C4-2B (cell line): Measurements from ENCODE around the gene SRSF10.
"Not testable (repeated sequence)": the region's sequence is repeated elsewhere in the genome, so short reads cannot be mapped to it uniquely, and the experiment has no call there.

Experiments
- H3K27ac ChIP-seq: fragments of 450-650 bp; 2 replicates; pipeline ENCODE4 v1.5.1; 2017
- ZFX ChIP-seq: fragments of 450-650 bp; IDR thresholded peaks from 2 replicates; pipeline ENCODE4 v1.6.1; 2017
- TF ChIP-seq, protein P1 (sequence below): fragments of 450-650 bp; conservative IDR thresholded peaks from 2 replicates; pipeline ENCODE4 v1.5.1; 2017; ENCODE audit warnings: mild to moderate bottlenecking

SRSF10 gene

GRCh38 chr1:24018611-24019580 lies 38.8 kb upstream of the SRSF10 start:
- peak overlapping the region; percentile 85 for H3K27ac ChIP-seq
- TF ChIP-seq, protein P1, sequence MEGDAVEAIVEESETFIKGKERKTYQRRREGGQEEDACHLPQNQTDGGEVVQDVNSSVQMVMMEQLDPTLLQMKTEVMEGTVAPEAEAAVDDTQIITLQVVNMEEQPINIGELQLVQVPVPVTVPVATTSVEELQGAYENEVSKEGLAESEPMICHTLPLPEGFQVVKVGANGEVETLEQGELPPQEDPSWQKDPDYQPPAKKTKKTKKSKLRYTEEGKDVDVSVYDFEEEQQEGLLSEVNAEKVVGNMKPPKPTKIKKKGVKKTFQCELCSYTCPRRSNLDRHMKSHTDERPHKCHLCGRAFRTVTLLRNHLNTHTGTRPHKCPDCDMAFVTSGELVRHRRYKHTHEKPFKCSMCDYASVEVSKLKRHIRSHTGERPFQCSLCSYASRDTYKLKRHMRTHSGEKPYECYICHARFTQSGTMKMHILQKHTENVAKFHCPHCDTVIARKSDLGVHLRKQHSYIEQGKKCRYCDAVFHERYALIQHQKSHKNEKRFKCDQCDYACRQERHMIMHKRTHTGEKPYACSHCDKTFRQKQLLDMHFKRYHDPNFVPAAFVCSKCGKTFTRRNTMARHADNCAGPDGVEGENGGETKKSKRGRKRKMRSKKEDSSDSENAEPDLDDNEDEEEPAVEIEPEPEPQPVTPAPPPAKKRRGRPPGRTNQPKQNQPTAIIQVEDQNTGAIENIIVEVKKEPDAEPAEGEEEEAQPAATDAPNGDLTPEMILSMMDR = no peak
- no peak for TF ChIP-seq ZFX

GRCh38 chr1:24015221-24016210 lies 35.4 kb upstream of the SRSF10 start:
- no peak overlapping the region for H3K27ac ChIP-seq
- TF ChIP-seq ZFX = no peak
- TF ChIP-seq, protein P1 = no peak

GRCh38 chr1:24012878-24013277 lies 32.8 kb upstream of the SRSF10 start:
- H3K27ac ChIP-seq = not testable (repeated sequence)

DNA sequence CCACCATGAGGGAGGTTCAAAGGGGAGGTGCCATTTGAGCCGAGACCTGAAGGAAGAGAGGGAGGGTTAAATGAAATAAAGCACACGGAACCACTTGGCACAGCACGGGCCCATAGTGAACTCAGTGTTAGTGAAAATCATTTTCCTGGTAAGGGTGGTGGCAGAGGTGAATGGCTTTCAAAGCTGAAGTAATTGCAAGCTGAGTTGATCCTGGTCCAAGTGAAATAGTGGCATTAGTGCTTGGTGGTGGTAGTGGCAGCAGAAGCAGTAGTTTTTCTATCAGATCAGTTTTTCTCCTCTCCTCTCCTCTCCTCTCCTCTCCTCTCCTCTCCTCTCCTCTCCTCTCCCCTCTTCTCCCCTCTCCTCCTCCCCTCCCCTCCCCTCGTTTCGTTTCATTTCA lies 30.5 kb upstream of the SRSF10 start:
- TF ChIP-seq, protein P1 = no peak
- TF ChIP-seq ZFX = no peak
- H3K27ac ChIP-seq = no peak overlapping the region

DNA sequence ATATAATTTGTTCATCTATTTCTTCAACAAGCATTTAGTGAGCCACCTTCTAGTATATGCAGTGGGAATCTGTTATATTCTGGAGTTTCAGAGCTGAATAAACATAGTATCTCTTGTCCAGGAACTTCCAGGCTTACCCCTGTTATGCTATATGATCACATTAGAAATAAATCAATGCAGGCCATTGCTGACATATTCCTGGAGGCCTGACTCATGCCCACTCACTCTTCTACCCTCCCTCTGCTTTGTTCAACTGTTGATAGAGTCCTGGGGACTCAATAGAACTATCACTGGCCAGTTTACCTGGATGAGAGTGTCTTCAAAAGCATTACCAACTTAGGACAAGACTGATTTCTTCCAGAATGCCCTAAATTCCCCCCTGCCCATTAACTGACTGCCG lies 29.3 kb upstream of the SRSF10 start:
- no peak overlapping the region for H3K27ac ChIP-seq
- TF ChIP-seq, protein P1 = no peak
- TF ChIP-seq ZFX = no peak

DNA sequence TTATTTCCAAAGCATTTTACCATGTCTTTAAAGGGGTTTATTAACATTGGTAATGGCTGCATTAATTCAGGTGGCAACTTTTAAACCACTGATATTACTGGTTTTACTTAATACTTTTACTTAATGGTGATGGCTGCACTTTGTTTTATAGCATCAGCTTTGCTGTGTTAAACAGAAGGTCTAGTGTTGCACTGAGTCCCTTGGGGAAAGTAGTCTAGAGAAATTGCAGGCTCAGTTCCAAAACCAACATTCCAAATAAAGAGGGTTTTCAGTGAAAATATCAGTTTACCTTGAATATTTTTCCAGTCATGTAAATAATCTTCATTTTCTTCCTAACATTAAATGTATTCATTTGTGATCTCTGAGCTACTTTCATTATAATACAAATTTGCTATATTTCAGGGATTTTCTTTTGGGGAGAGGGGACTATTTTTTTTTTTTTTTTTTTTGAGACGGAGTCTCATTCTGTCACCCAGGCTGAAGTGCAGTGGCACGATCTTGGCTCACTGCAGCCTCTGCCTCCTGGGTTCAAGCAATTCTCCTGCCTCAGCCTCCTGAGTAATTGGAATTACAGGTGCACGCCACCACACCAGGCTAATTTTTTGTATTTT lies 28.6 kb upstream of the SRSF10 start:
- H3K27ac ChIP-seq = not testable (repeated sequence)

- no peak overlapping the region for H3K27ac ChIP-seq
- TF ChIP-seq, protein P1 = no peak
- TF ChIP-seq ZFX = no peak
These were observed 27.0 kb upstream of the SRSF10 start for GRCh38 chr1:24007079-24007478.

GRCh38 chr1:24005163-24005562 lies 25.0 kb upstream of the SRSF10 start:
- no peak overlapping the region for H3K27ac ChIP-seq
- TF ChIP-seq ZFX = no peak
- TF ChIP-seq, protein P1 = no peak
